Suprapubic skin (tissue), 4 donors: ENCODE measurements around the gene C2.

Source experiments
- EP300 ChIP-seq: sonication (generic); formaldehyde crosslinking; IDR thresholded peaks from one replicate; pipeline ENCODE4 v1.6.1; 2017; ENCODE audit warnings: antibody characterized with exemption
- POLR2A ChIP-seq, 2 donors: fragments of 450-650 bp; IDR thresholded peaks; one replicate each; pipeline ENCODE4 v1.6.1; 2017; ENCODE audit warnings: antibody characterized with exemption in 2 of 2, mild to moderate bottlenecking in 2 of 2, moderate library complexity in 2 of 2
- POLR2AphosphoS5 ChIP-seq, 3 donors: sonication (generic); formaldehyde crosslinking; IDR thresholded peaks; one replicate each; pipeline ENCODE4 v1.6.1; 2017; ENCODE audit warnings: antibody characterized with exemption in 3 of 3
- TF ChIP-seq, protein P1 (sequence below), 2 donors: fragments of 200-600 bp in 1 of 2; fragments of 450-650 bp in 1 of 2; sonication (generic) in 1 of 2; IDR thresholded peaks; one replicate each; pipeline ENCODE4 v1.5.1; 2016 to 2019; ENCODE audit warnings: antibody characterized with exemption in 2 of 2, mild to moderate bottlenecking in 1 of 2, moderate library complexity in 1 of 2

DNA sequence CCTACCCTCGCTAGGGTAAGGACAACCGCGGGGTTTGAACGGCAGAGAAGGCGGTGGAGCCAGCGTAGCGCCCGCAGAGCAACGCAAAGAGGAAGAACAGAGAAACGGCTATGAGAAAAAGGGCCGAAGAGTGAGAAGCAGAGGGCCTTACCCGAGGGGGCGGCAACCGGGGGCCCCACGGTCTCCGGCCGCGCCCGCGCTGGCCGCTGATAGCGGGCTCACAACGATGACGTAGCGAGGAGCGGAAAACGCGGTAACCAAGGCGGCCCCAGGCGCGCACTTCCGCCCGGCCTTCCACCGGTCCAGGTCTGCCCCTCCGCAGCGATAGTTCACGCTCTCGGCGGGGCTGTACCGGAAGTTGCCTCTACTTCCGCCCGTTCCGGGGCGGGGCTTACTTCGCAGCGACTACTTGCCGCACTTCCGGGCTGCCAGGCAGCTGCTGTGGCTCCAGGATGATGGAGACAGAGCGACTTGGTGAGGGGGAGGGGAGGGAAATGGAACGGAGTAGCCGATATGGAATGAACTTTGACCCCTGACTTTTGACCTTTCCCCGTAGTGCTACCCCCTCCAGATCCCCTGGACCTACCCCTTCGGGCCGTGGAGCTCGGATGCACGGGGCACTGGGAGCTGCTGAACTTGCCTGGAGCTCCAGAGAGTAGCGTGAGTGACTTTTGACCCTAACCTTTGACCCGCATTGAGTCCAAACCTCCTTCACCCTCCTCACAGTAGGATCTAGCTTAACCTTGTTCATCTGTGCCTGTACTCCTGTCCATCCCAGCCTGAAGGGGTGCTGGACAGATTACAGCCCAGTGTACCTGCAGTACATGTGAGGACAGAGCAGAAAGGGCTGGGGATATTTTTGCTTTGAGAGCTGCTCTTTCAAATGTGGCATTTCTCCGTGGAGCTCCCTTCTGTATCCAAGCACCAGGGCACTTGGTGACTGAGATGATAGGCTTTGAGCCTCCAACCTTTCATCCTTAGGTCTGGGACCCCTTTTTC, 31.5 kb downstream of the C2 start, which contains the start of the genes NELFE and SKIC2:
- TF ChIP-seq POLR2A (IDR thresholded peaks at IDR 0.05) (peak in 1 of 2 donors; percentile 57), POLR2AphosphoS5 (IDR thresholded peaks at IDR 0.05) (peak in 2 of 3 donors; percentile 77 to 97), EP300 (no peak)
- TF ChIP-seq, protein P1, sequence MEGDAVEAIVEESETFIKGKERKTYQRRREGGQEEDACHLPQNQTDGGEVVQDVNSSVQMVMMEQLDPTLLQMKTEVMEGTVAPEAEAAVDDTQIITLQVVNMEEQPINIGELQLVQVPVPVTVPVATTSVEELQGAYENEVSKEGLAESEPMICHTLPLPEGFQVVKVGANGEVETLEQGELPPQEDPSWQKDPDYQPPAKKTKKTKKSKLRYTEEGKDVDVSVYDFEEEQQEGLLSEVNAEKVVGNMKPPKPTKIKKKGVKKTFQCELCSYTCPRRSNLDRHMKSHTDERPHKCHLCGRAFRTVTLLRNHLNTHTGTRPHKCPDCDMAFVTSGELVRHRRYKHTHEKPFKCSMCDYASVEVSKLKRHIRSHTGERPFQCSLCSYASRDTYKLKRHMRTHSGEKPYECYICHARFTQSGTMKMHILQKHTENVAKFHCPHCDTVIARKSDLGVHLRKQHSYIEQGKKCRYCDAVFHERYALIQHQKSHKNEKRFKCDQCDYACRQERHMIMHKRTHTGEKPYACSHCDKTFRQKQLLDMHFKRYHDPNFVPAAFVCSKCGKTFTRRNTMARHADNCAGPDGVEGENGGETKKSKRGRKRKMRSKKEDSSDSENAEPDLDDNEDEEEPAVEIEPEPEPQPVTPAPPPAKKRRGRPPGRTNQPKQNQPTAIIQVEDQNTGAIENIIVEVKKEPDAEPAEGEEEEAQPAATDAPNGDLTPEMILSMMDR (IDR thresholded peaks at IDR 0.05): no peak
